Psoas muscle (tissue), 8 donors: Measurements from ENCODE around the gene USP9Y. TPM values are rescaled to one million over a fixed set of nuclear protein-coding genes. Genes with fewer than 3 reads are reported as not detected.

Source experiments
- ATAC-seq, 4 donors: fragments of 200-7000 bp; cut with Tn5 transposase; one replicate each; pipeline ENCODE4 v1.9.1; 2020; ENCODE audit warnings: moderate library complexity in 3 of 4, mild to moderate bottlenecking in 2 of 4
- DNase-seq, 2 donors: peaks; one replicate each; pipeline ENCODE4 v3.0.0-alpha.2; 2020
- H3K27ac ChIP-seq: fragments of 200-600 bp; one replicate; pipeline ENCODE4 v1.8.0; 2022
- H3K27me3 ChIP-seq, 3 donors: fragments of 200-600 bp in 1 of 3; one replicate each; pipeline versions ENCODE4 v1.6.1 to v1.8.0; 2013 to 2022; ENCODE audit warnings: low read length in 2 of 3, mild to moderate bottlenecking in 2 of 3, moderate library complexity in 1 of 3; ENCODE audit not compliant: insufficient read depth in 3 of 3
- H3K36me3 ChIP-seq, 2 donors: fragments of 200-600 bp in 1 of 2; one replicate each; pipeline versions ENCODE4 v1.6.1 to v1.8.0; 2013 to 2022; ENCODE audit warnings: low read depth in 1 of 2, mild to moderate bottlenecking in 1 of 2, moderate library complexity in 1 of 2; ENCODE audit not compliant: insufficient read depth in 1 of 2
- H3K4me1 ChIP-seq: fragments of 200-600 bp; one replicate; pipeline ENCODE4 v1.8.0; 2022
- H3K4me3 ChIP-seq: fragments of 200-600 bp; one replicate; pipeline ENCODE4 v1.8.0; 2022; ENCODE audit warnings: mild to moderate bottlenecking
- H3K9me3 ChIP-seq: fragments of 200-600 bp; one replicate; pipeline ENCODE4 v1.8.0; 2022
- WGBS, 3 donors: extraction: QIAGEN DNeasy Blood & Tissue Kit; methylation state at CpG; one replicate each; pipeline versions ENCODE4 v1.1.6 to v1.1.7; 2013; 5-methylcytosine and 5-hydroxymethylcytosine counted together
- intact Hi-C, 2 donors: fragments of 100-400 bp; cut with DNase I; formaldehyde crosslinking; loops; one replicate each; pipeline versions ENCODE4 v1.11.0 to v1.14.2; 2022
- polyA plus RNA-seq, 3 donors: library from polyadenylated mRNA; stranded (reverse); fragments of 200-250 nt; gene quantifications; one replicate each; pipeline ENCODE4 v1.2.3, GENCODE V29; 2013
- total RNA-seq, 4 donors: library from RNA; stranded (reverse); fragmentation: NEBNext Ultra II Directional in 2 of 4; extraction: Animal tissue kit (Norgen Biotek cat#: 25700) in 2 of 4; gene quantifications; one replicate each; pipeline versions ENCODE4 v1.2.1 to v1.2.4, GENCODE V29; 2021 to 2023
- TF ChIP-seq, protein P1 (sequence below): fragments of 200-600 bp; IDR thresholded peaks from one replicate; pipeline ENCODE4 v1.8.0; 2022; ENCODE audit warnings: antibody characterized with exemption
- donor health status: healthy with polysubstance abuse.
- donor health status: DM: no; HTN: no; CAD: no; lungs with moderate emphysema.
- donor health status: Bipolar disorder and iron deficiency.
- donor health status: healthy.
- donor health status: DM: yes; HTN: yes; CAD: no.
- donor health status: DM: no; HTN: no; CAD: no.
- donor health status: DM: no; HTN: no; CAD: no.
- donor health status: DM: yes; HTN: yes; CAD: no.

USP9Y gene
- total and polyA plus RNA-seq, 7 donors, result 3.2 to 5.5 TPM; not detected in 5

DNA sequence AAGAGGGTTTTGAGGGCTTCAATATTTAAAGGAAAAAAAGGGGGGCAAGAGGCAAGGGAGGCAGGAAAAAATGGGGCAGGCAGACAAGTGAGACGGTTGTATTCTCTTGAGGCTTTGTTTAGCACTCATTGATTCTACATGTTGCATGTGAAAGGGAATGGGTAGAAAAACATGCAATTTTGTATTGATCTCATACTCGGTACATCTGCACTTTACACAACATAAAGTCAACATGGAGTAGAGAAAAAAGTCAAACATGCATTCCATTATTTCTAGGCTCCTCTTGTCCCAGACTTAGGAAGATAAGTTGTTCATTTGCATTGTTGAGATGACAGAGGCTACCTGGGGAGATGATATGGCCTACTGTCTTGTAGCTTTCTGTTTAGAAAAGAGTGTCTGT is 166.9 kb downstream of the USP9Y start:
- Histone ChIP-seq H3K27ac (no peak overlapping the region), H3K4me3 (no peak overlapping the region), H3K9me3 (no peaks in the 10 kb centered on the region), H3K27me3 (no peaks in the 10 kb centered on the region), H3K36me3 (no peaks in the 10 kb centered on the region), H3K4me1 (no peaks in the 10 kb centered on the region)
- DNase-seq, result no peak
- TF ChIP-seq, protein P1, sequence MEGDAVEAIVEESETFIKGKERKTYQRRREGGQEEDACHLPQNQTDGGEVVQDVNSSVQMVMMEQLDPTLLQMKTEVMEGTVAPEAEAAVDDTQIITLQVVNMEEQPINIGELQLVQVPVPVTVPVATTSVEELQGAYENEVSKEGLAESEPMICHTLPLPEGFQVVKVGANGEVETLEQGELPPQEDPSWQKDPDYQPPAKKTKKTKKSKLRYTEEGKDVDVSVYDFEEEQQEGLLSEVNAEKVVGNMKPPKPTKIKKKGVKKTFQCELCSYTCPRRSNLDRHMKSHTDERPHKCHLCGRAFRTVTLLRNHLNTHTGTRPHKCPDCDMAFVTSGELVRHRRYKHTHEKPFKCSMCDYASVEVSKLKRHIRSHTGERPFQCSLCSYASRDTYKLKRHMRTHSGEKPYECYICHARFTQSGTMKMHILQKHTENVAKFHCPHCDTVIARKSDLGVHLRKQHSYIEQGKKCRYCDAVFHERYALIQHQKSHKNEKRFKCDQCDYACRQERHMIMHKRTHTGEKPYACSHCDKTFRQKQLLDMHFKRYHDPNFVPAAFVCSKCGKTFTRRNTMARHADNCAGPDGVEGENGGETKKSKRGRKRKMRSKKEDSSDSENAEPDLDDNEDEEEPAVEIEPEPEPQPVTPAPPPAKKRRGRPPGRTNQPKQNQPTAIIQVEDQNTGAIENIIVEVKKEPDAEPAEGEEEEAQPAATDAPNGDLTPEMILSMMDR, result no peak
- ATAC-seq, result no peak
- intact Hi-C loops, result no loop called here
- WGBS, 3 donors, result 80 to 82% methylated on average over 2 of the region's 2 CpGs; no CpG with 5 or more reads in 1 of the 3 donors

DNA sequence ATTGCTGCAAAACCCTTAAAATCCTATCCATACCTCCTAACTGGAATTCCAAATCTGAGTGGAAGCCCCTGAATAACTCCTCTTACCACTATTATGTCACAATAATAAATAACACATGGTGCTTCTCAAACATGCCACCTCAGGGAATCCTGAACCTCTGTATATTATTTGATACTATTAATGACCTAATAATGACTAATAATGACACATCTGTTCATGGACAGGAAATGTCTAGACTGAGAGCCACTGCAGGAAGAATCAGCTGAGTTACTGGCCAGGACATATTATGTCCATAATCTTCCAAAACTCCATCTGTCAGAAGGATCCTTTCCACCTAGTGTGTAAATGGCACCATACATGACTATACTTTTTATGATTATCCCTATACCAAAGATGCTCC is 195.9 kb downstream of the USP9Y start:
- no peaks in the 10 kb centered on the region for H3K27me3 ChIP-seq
- H3K36me3 ChIP-seq, result no peaks in the 10 kb centered on the region
- no peak overlapping the region for H3K4me3 ChIP-seq
- ATAC-seq, result no peak
- TF ChIP-seq, protein P1, result no peak
- no peaks in the 10 kb centered on the region for H3K4me1 ChIP-seq
- H3K27ac ChIP-seq, result no peak overlapping the region
- DNase-seq, result no peak
- H3K9me3 ChIP-seq, result no peaks in the 10 kb centered on the region
- intact Hi-C loops, result no loop called here

DNA sequence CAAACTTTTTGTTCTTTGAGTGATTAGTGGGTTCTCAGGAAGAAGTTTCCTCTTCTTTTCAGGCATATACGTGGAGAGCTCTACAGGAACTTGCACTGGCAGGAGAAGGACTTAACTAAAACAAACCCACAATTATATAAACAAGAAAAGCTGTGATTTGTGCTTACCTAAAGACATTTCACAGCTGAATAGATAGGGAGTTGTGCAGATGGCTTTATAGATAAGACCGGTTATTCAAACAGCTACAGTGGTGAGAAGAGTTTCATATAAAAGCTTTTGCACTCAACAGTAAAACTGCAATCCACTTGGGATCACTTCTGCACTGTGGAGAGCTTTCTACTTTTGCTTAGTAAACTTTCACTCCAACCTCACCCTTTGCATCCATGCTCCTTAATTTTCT is 197.6 kb downstream of the USP9Y start:
- DNase-seq (no peak), ATAC-seq (no peak)
- no peak overlapping the region for H3K4me3 ChIP-seq
- 41 to 45% methylated on average over 2 of the region's 2 CpGs; no CpG with 5 or more reads in 1 of the 3 donors for WGBS, 3 donors
- H3K4me1 ChIP-seq, result no peaks in the 10 kb centered on the region
- H3K9me3 ChIP-seq, result no peaks in the 10 kb centered on the region
- no peaks in the 10 kb centered on the region for H3K36me3 ChIP-seq
- no peak overlapping the region for H3K27ac ChIP-seq
- no peaks in the 10 kb centered on the region for H3K27me3 ChIP-seq
- TF ChIP-seq, protein P1, result no peak
- intact Hi-C loops, result no loop called here

DNA sequence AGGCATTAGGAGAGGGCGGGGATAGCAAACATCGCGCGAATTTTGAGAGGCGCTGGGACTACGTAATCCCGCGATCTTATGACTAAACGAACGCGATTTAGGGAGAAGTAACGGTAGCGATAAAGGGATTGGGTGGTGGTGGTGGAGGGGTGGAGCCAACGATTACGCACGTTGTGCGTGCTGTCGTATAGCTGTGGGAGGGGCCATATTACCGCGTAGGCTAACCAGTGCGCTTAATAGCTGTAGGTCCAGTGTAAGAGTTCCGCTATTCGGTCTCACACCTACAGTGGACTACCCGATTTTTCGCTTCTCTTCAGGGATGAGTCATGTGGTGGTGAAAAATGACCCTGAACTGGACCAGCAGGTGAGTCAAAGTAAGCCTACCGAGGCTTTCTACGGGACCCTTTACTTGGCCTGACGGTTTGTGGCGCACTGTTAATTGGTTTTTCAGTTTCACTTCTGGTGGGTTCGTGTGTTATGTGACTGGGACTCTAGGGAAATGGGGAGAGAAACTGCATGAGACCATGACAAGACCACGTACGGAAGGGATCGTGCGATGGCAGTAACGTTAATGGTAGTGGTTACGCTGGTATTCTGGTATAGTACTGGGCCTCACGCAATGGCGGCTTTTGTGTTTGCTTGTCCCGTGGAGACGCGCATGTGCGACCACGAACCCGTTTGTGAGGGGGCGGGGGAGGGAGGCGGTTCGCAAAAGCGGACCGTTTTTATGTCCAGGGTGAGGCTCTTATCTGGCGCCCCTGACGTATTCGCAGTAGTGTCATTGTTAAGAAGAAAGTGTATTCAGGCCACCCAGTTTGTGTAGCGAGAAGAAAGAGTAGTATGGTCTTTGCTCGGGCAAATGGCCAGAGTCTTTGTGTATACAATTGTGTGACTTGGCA is 203.8 kb downstream of the USP9Y start, which contains the start of gene DDX3Y:
Gene DDX3Y (plus strand): TSS at position 251 of the 899 bp plus-strand sequence. CDS start 69 bp downstream, at position 320.
- TF ChIP-seq, protein P1, result no peak
- Histone ChIP-seq H3K4me1 (no peaks in the 10 kb centered on the region), H3K4me3 (no peak within 1 kb of the TSS), H3K27me3 (no peaks in the 10 kb centered on the region), H3K27ac (no peak within 1 kb of the TSS), H3K9me3 (no peaks in the 10 kb centered on the region), H3K36me3 (no peaks in the 10 kb centered on the region)
- 0 to 2% methylated on average over 54 of the region's 54 CpGs; no CpG with 5 or more reads in 1 of the 3 donors for WGBS, 3 donors
- ATAC-seq (no peak), DNase-seq (no peak)
- intact Hi-C loops, result no loop called here
